NCI-H82 treated with DMSO at 0.1 percent for 48 hours (cell line): Measurements from ENCODE around the gene GDE1.

Experiments
- DNase-seq: peaks from one replicate; lab custom pipeline; 2025; ENCODE audit not compliant: unreplicated experiment; lab: John Stamatoyannopoulos, UW

Gene GDE1

GRCh38 chr16:19490619-19491018 is 31.3 kb downstream of the GDE1 start:
- no peak for DNase-seq

- DNase-seq, result no peak
Observed at GRCh38 chr16:19488213-19488640, 33.7 kb downstream of the GDE1 start.

GRCh38 chr16:19486750-19487325 is 35.1 kb downstream of the GDE1 start:
- no peak for DNase-seq

- DNase-seq, result no peak
Observed at GRCh38 chr16:19486051-19486450, 35.8 kb downstream of the GDE1 start.

GRCh38 chr16:19485611-19486010 is 36.3 kb downstream of the GDE1 start:
- no peak for DNase-seq

GRCh38 chr16:19484096-19484495 is 37.8 kb downstream of the GDE1 start:
- DNase-seq, result no peak

- DNase-seq, result no peak
Observed at GRCh38 chr16:19482291-19482690, 39.6 kb downstream of the GDE1 start.

- DNase-seq, result no peak
Observed at GRCh38 chr16:19481769-19482168, 40.1 kb downstream of the GDE1 start.

GRCh38 chr16:19481296-19481695 is 40.6 kb downstream of the GDE1 start:
- DNase-seq, result no peak

GRCh38 chr16:19479302-19479721 is 42.6 kb downstream of the GDE1 start:
- DNase-seq, result no peak

GRCh38 chr16:19478505-19478904 is 43.4 kb downstream of the GDE1 start:
- no peak for DNase-seq

- DNase-seq, result no peak
Observed at GRCh38 chr16:19474617-19475016, 47.3 kb downstream of the GDE1 start.

- no peak for DNase-seq
Observed at GRCh38 chr16:19472482-19472881, 49.4 kb downstream of the GDE1 start.

- no peak for DNase-seq
Observed at GRCh38 chr16:19468300-19468699, 53.6 kb downstream of the GDE1 start.

GRCh38 chr16:19463468-19464315 is 58.2 kb downstream of the GDE1 start:
- DNase-seq, result no peak

GRCh38 chr16:19460397-19460796 is 61.5 kb downstream of the GDE1 start:
- no peak for DNase-seq

- no peak for DNase-seq
Observed at GRCh38 chr16:19458722-19459379, 63.0 kb downstream of the GDE1 start.
